Mucosa of rectum (tissue), 2 donors: ENCODE results near the gene INPP5D.
"Not testable (repeated sequence)": the region's sequence is repeated elsewhere in the genome, so short reads cannot be mapped to it uniquely, and the experiment has no call there.

ENCODE experiments used
- H3K27ac ChIP-seq, 2 donors: one replicate each; pipeline ENCODE4 v1.7.0; 2013; ENCODE audit warnings: inconsistent platforms in 2 of 2, low read depth in 2 of 2, low read length in 2 of 2
- H3K27me3 ChIP-seq, 2 donors: one replicate each; pipeline ENCODE4 v1.7.0; 2013; ENCODE audit warnings: low read length in 2 of 2; ENCODE audit not compliant: control insufficient read depth in 2 of 2, insufficient read depth in 2 of 2
- H3K36me3 ChIP-seq, 2 donors: one replicate each; pipeline ENCODE4 v1.7.0; 2013; ENCODE audit warnings: low read length in 2 of 2; ENCODE audit not compliant: control insufficient read depth in 2 of 2, insufficient read depth in 2 of 2
- H3K4me1 ChIP-seq, 2 donors: one replicate each; pipeline ENCODE4 v1.7.0; 2013; ENCODE audit warnings: low read length in 2 of 2, mild to moderate bottlenecking in 1 of 2; ENCODE audit not compliant: control insufficient read depth in 2 of 2, insufficient read depth in 2 of 2
- H3K4me3 ChIP-seq, 2 donors: one replicate each; pipeline ENCODE4 v1.7.0; 2013; ENCODE audit warnings: low read length in 2 of 2
- H3K9ac ChIP-seq, 2 donors: one replicate each; pipeline ENCODE4 v1.7.0; 2013; ENCODE audit warnings: low read length in 2 of 2, low read depth in 1 of 2, mild to moderate bottlenecking in 1 of 2
- H3K9me3 ChIP-seq, 2 donors: one replicate each; pipeline ENCODE4 v1.7.0; 2013; ENCODE audit warnings: low read length in 2 of 2; ENCODE audit not compliant: control insufficient read depth in 2 of 2
- donor health status: healthy.
- donor health status: Normal muscosa, but diverticular disease.

The INPP5D gene

GRCh38 chr2:233195027-233195426 lies 134.9 kb downstream of the INPP5D start:
- Histone ChIP-seq H3K4me3 (no peak overlapping the region), H3K9me3 (no peaks in the 10 kb centered on the region), H3K36me3 (peaks cover 3 to 12% of the 10 kb centered on the region in 2 donors), H3K9ac (no peak overlapping the region), H3K4me1 (no peaks in the 10 kb centered on the region), H3K27me3 (no peaks in the 10 kb centered on the region), H3K27ac (no peak overlapping the region)

GRCh38 chr2:233197022-233197421 lies 136.9 kb downstream of the INPP5D start:
- Histone ChIP-seq H3K9me3 (no peaks in the 10 kb centered on the region), H3K27ac (no peak overlapping the region), H3K27me3 (no peaks in the 10 kb centered on the region), H3K4me3 (no peak overlapping the region), H3K36me3 (peaks cover 0 to 11% of the 10 kb centered on the region in 2 donors), H3K4me1 (no peaks in the 10 kb centered on the region), H3K9ac (no peak overlapping the region)

GRCh38 chr2:233198026-233198425 lies 137.9 kb downstream of the INPP5D start:
- H3K36me3 ChIP-seq, result peaks cover 0 to 16% of the 10 kb centered on the region in 2 donors
- H3K4me3 ChIP-seq, result no peak overlapping the region
- H3K27me3 ChIP-seq, result no peaks in the 10 kb centered on the region
- H3K27ac ChIP-seq, result no peak overlapping the region
- no peaks in the 10 kb centered on the region for H3K9me3 ChIP-seq
- no peaks in the 10 kb centered on the region for H3K4me1 ChIP-seq
- H3K9ac ChIP-seq, result no peak overlapping the region

GRCh38 chr2:233199870-233200269 lies 139.7 kb downstream of the INPP5D start:
- Histone ChIP-seq H3K9me3 (no peaks in the 10 kb centered on the region), H3K27me3 (no peaks in the 10 kb centered on the region), H3K4me1 (no peaks in the 10 kb centered on the region), H3K36me3 (peaks cover 0 to 20% of the 10 kb centered on the region in 2 donors), H3K27ac (no peak overlapping the region), H3K9ac (no peak overlapping the region), H3K4me3 (no peak overlapping the region)

GRCh38 chr2:233200790-233201189 lies 140.6 kb downstream of the INPP5D start:
- H3K27me3 ChIP-seq, H3K27ac ChIP-seq, H3K4me1 ChIP-seq, H3K4me3 ChIP-seq, H3K9ac ChIP-seq, H3K9me3 ChIP-seq: not testable (repeated sequence)
- peaks cover 0 to 18% of the 10 kb centered on the region in 2 donors for H3K36me3 ChIP-seq

- no peak overlapping the region for H3K9ac ChIP-seq
- no peaks in the 10 kb centered on the region for H3K9me3 ChIP-seq
- no peaks in the 10 kb centered on the region for H3K4me1 ChIP-seq
- H3K4me3 ChIP-seq, result no peak overlapping the region
- no peak overlapping the region for H3K27ac ChIP-seq
- H3K27me3 ChIP-seq, result no peaks in the 10 kb centered on the region
- H3K36me3 ChIP-seq, result peaks cover 0 to 18% of the 10 kb centered on the region in 2 donors
These were observed 141.3 kb downstream of the INPP5D start for GRCh38 chr2:233201258-233202013.

- no peak overlapping the region for H3K27ac ChIP-seq
- H3K4me3 ChIP-seq, result no peak overlapping the region
- no peak overlapping the region for H3K9ac ChIP-seq
- no peaks in the 10 kb centered on the region for H3K9me3 ChIP-seq
- H3K27me3 ChIP-seq, result no peaks in the 10 kb centered on the region
- H3K36me3 ChIP-seq, result peaks cover 0 to 14% of the 10 kb centered on the region in 2 donors
- H3K4me1 ChIP-seq, result no peaks in the 10 kb centered on the region
These were observed 142.4 kb downstream of the INPP5D start for GRCh38 chr2:233202531-233202944.

- Histone ChIP-seq H3K36me3 (peaks cover 0 to 14% of the 10 kb centered on the region in 2 donors), H3K9ac (no peak overlapping the region), H3K4me3 (no peak overlapping the region), H3K4me1 (no peaks in the 10 kb centered on the region), H3K27me3 (no peaks in the 10 kb centered on the region), H3K9me3 (no peaks in the 10 kb centered on the region), H3K27ac (no peak overlapping the region)
These were observed 142.9 kb downstream of the INPP5D start for GRCh38 chr2:233203060-233203459.

GRCh38 chr2:233204286-233204936 lies 144.3 kb downstream of the INPP5D start:
- Histone ChIP-seq H3K4me1 (no peaks in the 10 kb centered on the region), H3K9ac (no peak overlapping the region), H3K27me3 (no peaks in the 10 kb centered on the region), H3K36me3 (peaks cover 0 to 12% of the 10 kb centered on the region in 2 donors), H3K9me3 (no peaks in the 10 kb centered on the region), H3K4me3 (no peak overlapping the region), H3K27ac (no peak overlapping the region)

- Histone ChIP-seq H3K4me1 (no peaks in the 10 kb centered on the region), H3K27ac (no peak overlapping the region), H3K9ac (no peak overlapping the region), H3K36me3 (peaks cover 0 to 4% of the 10 kb centered on the region in 2 donors), H3K4me3 (no peak overlapping the region), H3K27me3 (no peaks in the 10 kb centered on the region), H3K9me3 (no peaks in the 10 kb centered on the region)
These were observed 148.4 kb downstream of the INPP5D start for GRCh38 chr2:233208382-233209116.
